BLaER1 treated with 17β-estradiol and CSF1 and Interleukin-3, amounts not matched to agents 10 nM and 100 nM (cell line): Measurements from ENCODE around the gene FOXL1.

Source experiments
- H3K27ac ChIP-seq, 11 experiments: shearing (Covaris generic); formaldehyde crosslinking; 2 replicates each; pipeline ENCODE4 v1.8.1; 2022
- H3K27me3 ChIP-seq, 11 experiments: shearing (Covaris generic); formaldehyde crosslinking; 2 replicates each; pipeline ENCODE4 v1.8.1; 2022
- H3K36me3 ChIP-seq, 11 experiments: shearing (Covaris generic); formaldehyde crosslinking; 2 replicates each; pipeline ENCODE4 v1.8.1; 2022
- H3K4me1 ChIP-seq, 10 experiments: shearing (Covaris generic); formaldehyde crosslinking; 2 replicates each; pipeline ENCODE4 v1.8.1; 2022
- H3K4me2 ChIP-seq, 11 experiments: shearing (Covaris generic); formaldehyde crosslinking; 2 replicates each; pipeline ENCODE4 v1.8.1; 2022
- H3K4me3 ChIP-seq, 10 experiments: shearing (Covaris generic); formaldehyde crosslinking; 2 replicates each; pipeline ENCODE4 v1.8.1; 2022
- H3K9ac ChIP-seq, 11 experiments: shearing (Covaris generic); formaldehyde crosslinking; 2 replicates each; pipeline ENCODE4 v1.8.1; 2022
- H3K9me3 ChIP-seq, 11 experiments: shearing (Covaris generic); formaldehyde crosslinking; replicated peaks in 1 of 11; 2 replicates each; pipeline ENCODE4 v1.8.1; 2022
- H4K20me1 ChIP-seq, 11 experiments: shearing (Covaris generic); formaldehyde crosslinking; 2 replicates each; pipeline ENCODE4 v1.8.1; 2022
- Cebpa-rat ChIP-seq, 11 experiments: shearing (Covaris generic); IDR thresholded peaks; 2 replicates each; pipeline ENCODE4 v1.8.1; 2022

FOXL1 gene

DNA sequence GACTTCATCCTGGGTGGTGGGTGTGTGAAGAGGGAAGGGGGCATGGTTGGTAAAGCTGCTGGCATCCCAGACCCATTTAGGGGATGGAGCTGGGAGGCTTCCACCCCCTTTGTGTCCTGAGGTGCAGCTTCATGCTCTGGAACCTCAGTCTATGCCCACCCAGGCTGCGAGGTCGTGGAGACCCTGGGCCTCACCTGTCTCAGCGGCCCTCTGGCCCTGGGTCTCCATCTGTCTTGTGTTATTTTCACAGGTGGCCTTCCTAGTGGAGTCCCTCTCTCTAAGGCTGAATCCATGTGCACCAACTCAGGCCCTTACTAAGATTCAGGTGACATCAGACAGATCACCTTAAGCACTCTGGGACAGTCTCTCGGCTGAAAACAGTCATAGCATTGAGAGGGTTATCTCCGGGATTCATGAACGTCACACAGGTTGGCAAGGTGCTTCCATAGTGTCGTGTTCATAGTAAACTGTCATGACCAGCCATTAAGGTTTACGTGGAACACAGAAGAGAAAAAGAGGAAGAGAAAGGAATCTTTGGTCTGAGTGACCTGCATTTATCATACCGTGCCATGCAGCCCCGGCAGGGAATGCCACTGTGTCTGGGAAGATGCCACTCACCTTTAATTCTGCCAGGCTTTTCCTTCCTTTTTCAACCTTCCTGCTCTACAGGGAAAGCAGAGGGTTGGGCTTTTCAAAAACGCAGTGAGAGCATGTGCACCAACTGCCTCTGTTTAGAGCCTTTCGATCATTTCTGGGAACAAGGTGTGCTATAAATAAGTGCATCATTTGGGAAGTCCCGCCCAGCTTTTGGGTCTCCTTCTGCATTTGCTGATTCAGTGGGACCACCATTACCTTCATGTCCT lies 4.5 kb upstream of the FOXL1 start:
- no peak for TF ChIP-seq Cebpa-rat (IDR thresholded peaks at IDR 0.05)
- Histone ChIP-seq H3K27me3 (peaks cover 70 to 100% (median 87%) of the 10 kb centered on the region in 11 experiments), H3K4me2 (no peak overlapping the region), H3K27ac (no peak overlapping the region), H3K9me3 (peaks cover 0 to 6% (median 0%) of the 10 kb centered on the region in 11 experiments; a peak in 4 of 22 replicates), H3K36me3 (no peaks in the 10 kb centered on the region), H3K4me3 (no peak overlapping the region), H4K20me1 (peaks cover 0 to 22% (median 0%) of the 10 kb centered on the region in 11 experiments; a peak in 7 of 22 replicates), H3K4me1 (peaks cover 10 to 42% (median 33%) of the 10 kb centered on the region in 10 experiments), H3K9ac (no peak overlapping the region)

DNA sequence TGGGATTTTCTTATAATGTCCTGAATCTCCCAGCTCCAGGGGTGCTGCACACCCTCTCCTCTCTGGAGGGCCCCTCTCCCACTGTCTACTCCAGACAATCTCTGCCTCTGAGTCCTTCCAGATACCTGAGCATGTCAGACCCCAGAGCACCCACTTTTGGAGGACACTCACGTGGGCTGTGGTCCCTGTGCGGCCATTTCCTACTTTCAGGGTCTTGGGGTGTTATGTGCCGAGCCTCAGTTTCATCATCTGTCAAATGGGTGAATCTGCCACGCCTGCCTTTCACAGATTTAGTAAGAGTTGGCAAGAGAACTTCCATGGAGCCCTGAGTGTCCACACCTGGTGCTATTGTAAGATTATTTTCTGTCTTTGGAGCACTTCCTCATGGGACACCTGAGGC lies 3.7 kb upstream of the FOXL1 start:
- peaks cover 10 to 45% (median 34%) of the 10 kb centered on the region in 10 experiments for H3K4me1 ChIP-seq
- peaks cover 0 to 12% (median 3%) of the 10 kb centered on the region in 11 experiments; a peak in 4 of 22 replicates for H3K9me3 ChIP-seq
- no peaks in the 10 kb centered on the region for H3K36me3 ChIP-seq
- H3K27ac ChIP-seq = no peak overlapping the region
- H3K9ac ChIP-seq = no peak overlapping the region
- no peak for TF ChIP-seq Cebpa-rat (IDR thresholded peaks at IDR 0.05)
- no peak overlapping the region for H3K4me3 ChIP-seq
- peaks cover 0 to 28% (median 0%) of the 10 kb centered on the region in 11 experiments; a peak in 6 of 22 replicates for H4K20me1 ChIP-seq
- peaks cover 70 to 100% (median 87%) of the 10 kb centered on the region in 11 experiments for H3K27me3 ChIP-seq
- H3K4me2 ChIP-seq = no peak overlapping the region

DNA sequence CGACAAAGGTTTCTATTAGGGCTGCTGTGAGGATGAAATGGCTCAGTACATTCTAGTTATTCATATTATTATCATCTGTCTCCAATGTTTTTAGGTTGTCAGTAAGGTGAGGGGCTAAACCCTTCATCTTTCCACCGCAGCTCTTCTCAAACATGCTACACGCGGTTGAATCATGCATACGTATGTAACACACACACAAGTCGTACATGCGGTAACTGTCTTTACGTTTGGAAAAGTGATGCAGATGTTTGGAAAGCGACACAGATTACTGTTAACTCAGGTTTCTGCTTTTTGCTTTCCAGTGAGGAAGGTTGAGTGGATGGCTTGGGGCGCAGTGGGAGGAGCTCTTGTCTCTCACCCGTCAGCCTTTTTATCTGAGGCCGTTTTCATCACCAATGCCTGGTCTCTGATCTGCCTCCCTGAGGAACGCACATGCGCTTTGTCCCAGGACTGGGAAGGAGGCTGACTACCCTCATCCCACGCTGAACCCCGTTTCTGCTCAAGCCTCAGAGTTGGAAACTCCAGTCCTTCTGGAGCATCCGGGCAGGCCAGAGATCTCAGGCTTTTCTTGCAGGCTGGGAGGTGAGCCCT lies 3.2 kb upstream of the FOXL1 start:
- Histone ChIP-seq H4K20me1 (peaks cover 0 to 28% (median 0%) of the 10 kb centered on the region in 11 experiments; a peak in 5 of 22 replicates), H3K36me3 (no peaks in the 10 kb centered on the region), H3K9ac (peak overlapping the region in 1 of 11 experiments; percentile 21; a peak in 2 of 22 replicates), H3K27me3 (peaks cover 70 to 100% (median 87%) of the 10 kb centered on the region in 11 experiments), H3K9me3 (peaks cover 0 to 12% (median 3%) of the 10 kb centered on the region in 11 experiments; a peak in 4 of 22 replicates), H3K4me1 (peaks cover 10 to 45% (median 34%) of the 10 kb centered on the region in 10 experiments), H3K4me2 (peak overlapping the region; percentile 64 to 87 (median 83); a peak in 17 of 22 replicates), H3K4me3 (peak overlapping the region in 6 of 10 experiments; percentile 49 to 63 (median 58); a peak in 10 of 20 replicates), H3K27ac (no peak overlapping the region)
- no peak for TF ChIP-seq Cebpa-rat (IDR thresholded peaks at IDR 0.05)

DNA sequence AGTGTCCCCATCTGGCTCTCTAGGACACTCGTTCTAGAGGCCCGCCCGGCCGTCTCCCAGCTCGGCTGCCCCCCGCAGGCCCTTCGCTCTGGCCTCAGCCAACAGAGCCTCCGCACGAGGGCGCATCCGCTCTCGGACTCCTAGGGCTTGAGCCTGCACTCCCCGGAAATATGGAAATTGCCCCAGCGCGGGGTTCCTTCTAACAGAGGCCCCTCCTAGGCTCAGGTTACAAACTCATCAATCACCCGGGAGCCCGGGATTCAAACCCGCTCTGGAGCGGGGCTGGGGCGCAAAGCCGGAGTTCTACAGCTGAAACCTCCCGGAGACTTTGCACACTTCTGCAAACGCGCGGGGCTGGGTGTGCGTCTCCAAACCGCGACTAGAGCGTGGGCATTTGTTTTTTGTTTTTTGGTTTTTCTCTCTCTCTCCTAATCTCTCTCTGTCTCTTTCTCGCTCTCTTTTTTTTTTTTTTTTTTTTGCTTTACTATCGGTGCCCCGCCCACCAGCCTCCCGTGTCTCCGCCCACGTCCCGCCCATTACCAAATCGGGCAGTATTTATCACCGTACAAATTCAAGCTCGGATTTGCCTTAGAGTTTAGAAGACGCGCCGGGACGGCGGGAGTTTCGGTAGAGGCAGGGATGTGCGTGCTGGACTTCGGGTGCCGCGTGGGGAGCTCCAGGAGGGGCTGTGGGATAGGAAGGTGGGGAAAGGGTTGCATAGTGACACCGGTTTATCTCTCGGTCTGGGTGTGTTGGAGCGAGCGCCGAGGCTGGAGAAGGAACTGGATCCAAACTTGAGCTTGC lies 2.4 kb upstream of the FOXL1 start:
- Histone ChIP-seq H3K27me3 (peaks cover 70 to 100% (median 87%) of the 10 kb centered on the region in 11 experiments), H3K36me3 (no peaks in the 10 kb centered on the region), H3K4me1 (peaks cover 7 to 38% (median 28%) of the 10 kb centered on the region in 10 experiments), H3K4me2 (peak overlapping the region; percentile 64 to 87 (median 83)), H3K9ac (peak overlapping the region in 7 of 11 experiments; percentile 21 to 55 (median 37); a peak in 11 of 22 replicates), H3K9me3 (peaks cover 0 to 12% (median 3%) of the 10 kb centered on the region in 11 experiments; a peak in 4 of 22 replicates), H3K27ac (no peak overlapping the region), H4K20me1 (peaks cover 0 to 28% (median 0%) of the 10 kb centered on the region in 11 experiments; a peak in 5 of 22 replicates), H3K4me3 (peak overlapping the region; percentile 48 to 68 (median 58))
- TF ChIP-seq Cebpa-rat (IDR thresholded peaks at IDR 0.05) = no peak

DNA sequence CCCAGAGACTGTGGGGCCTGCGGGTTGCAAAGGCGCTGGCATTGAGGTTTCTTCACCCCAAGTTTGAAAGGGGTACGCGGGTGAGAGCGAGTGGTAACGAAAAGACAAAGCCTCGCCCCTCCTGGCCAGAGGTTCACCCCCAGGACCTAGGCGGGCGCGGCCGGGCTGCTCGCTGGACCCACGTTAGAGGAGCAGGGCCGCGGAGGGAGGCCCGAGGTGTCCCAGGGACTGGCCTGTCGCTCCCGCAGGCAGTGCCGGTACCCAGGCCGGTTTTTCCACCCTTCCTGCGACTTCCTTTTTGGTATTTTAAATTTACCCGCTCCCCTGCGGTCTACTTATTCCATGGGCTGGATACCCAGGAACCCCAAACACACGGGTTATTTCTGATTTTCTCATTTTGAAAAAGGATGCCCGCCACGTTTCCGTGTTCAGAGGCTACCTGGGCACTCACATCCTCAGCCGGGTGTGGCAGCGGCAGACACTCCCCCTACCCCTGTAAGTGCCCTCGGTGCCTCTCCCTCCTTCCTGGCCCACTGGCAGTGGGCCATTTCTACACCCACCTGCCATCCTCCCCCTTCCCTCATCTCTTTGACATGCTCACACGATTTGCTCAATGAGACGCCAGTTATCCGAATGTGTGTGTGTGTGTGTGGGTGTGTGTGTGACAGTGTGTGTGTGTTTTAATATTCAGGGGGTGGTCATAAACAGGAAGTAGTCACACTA lies 1.6 kb upstream of the FOXL1 start:
- peak overlapping the region; percentile 48 to 68 (median 58) for H3K4me3 ChIP-seq
- peaks cover 3 to 30% (median 20%) of the 10 kb centered on the region in 10 experiments; a peak in 15 of 20 replicates for H3K4me1 ChIP-seq
- no peak overlapping the region for H3K27ac ChIP-seq
- H3K27me3 ChIP-seq = peaks cover 64 to 100% (median 87%) of the 10 kb centered on the region in 11 experiments
- H3K4me2 ChIP-seq = peak overlapping the region; percentile 64 to 87 (median 83)
- H4K20me1 ChIP-seq = peaks cover 0 to 20% (median 0%) of the 10 kb centered on the region in 11 experiments; a peak in 5 of 22 replicates
- no peaks in the 10 kb centered on the region for H3K36me3 ChIP-seq
- no peak for TF ChIP-seq Cebpa-rat (IDR thresholded peaks at IDR 0.05)
- H3K9me3 ChIP-seq = peaks cover 0 to 12% (median 3%) of the 10 kb centered on the region in 11 experiments; a peak in 4 of 22 replicates
- peak overlapping the region in 4 of 11 experiments; percentile 24 to 44 (median 34); a peak in 4 of 22 replicates for H3K9ac ChIP-seq

DNA sequence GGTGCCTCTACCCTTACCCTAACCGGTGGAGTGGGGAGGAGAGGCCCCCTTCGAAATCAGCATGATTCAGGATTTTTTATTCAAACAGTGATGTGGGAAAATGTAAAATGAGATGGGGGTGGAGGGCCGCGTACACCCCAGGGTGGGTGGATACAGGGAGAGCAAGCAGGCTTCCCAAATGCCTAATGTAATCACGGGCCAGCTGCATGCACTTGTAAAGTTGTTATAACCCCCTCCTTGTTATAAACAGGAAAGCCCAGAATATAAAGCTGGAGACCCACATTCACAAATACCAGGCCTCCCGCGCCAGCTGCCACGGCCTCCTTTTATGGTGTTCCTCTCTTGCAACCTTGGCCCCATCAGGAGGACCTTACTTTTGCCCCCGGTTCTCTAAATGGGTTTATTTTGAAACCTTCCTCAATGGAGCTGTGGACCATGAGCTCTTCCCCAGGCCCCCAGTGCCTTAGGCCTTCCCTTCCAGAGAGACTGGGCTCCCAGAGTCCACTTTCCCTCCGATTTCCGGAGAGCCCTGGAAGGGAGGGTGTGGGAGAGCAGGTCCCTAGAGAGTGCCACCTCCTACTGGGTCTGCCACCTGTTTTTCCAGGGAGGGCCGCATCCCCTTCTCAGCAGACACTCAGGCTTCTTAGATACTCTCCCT lies 906 bp upstream of the FOXL1 start:
- Histone ChIP-seq H4K20me1 (peaks cover 0 to 13% (median 0%) of the 10 kb centered on the region in 11 experiments; a peak in 4 of 22 replicates), H3K27me3 (peaks cover 57 to 95% (median 81%) of the 10 kb centered on the region in 11 experiments), H3K4me2 (peak overlapping the region in 6 of 11 experiments; percentile 81 to 87 (median 84); a peak in 9 of 22 replicates), H3K4me3 (no peak overlapping the region), H3K36me3 (no peaks in the 10 kb centered on the region), H3K9me3 (peaks cover 0 to 12% (median 3%) of the 10 kb centered on the region in 11 experiments; a peak in 4 of 22 replicates), H3K27ac (no peak overlapping the region), H3K4me1 (peaks cover 3 to 23% (median 16%) of the 10 kb centered on the region in 10 experiments; a peak in 13 of 20 replicates), H3K9ac (no peak overlapping the region)
- no peak for TF ChIP-seq Cebpa-rat (IDR thresholded peaks at IDR 0.05)

DNA sequence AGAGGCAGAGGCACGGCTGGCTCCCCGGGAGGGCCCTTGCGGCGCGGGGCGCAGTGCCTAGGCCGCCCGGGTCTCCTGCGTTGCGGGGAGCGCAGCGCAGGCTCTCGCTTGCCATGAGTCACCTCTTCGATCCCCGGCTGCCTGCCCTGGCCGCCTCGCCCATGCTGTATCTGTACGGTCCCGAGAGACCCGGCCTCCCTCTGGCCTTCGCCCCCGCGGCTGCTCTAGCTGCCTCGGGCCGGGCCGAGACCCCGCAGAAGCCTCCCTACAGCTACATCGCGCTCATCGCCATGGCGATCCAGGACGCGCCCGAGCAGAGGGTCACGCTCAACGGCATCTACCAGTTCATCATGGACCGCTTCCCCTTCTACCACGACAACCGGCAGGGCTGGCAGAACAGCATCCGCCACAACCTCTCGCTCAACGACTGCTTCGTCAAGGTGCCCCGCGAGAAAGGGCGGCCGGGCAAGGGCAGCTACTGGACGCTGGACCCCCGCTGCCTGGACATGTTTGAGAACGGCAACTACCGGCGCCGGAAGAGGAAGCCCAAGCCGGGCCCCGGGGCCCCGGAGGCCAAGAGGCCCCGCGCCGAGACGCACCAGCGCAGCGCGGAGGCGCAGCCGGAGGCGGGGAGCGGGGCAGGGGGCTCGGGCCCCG lies 390 bp downstream of the FOXL1 start:
- peaks cover 56 to 82% (median 77%) of the 10 kb centered on the region in 11 experiments for H3K27me3 ChIP-seq
- peak overlapping the region in 8 of 11 experiments; percentile 9 to 34 (median 24); a peak in 10 of 22 replicates for H3K4me2 ChIP-seq
- peaks cover 0 to 12% (median 3%) of the 10 kb centered on the region in 11 experiments; a peak in 4 of 22 replicates for H3K9me3 ChIP-seq
- TF ChIP-seq Cebpa-rat (IDR thresholded peaks at IDR 0.05) = no peak
- no peaks in the 10 kb centered on the region for H3K36me3 ChIP-seq
- H3K27ac ChIP-seq = no peak overlapping the region
- peaks cover 3 to 23% (median 15%) of the 10 kb centered on the region in 10 experiments; a peak in 13 of 20 replicates for H3K4me1 ChIP-seq
- H3K4me3 ChIP-seq = peak overlapping the region in 1 of 10 experiments; percentile 11; a peak in 1 of 20 replicates
- peaks cover 0 to 13% (median 0%) of the 10 kb centered on the region in 11 experiments; a peak in 4 of 22 replicates for H4K20me1 ChIP-seq
- H3K9ac ChIP-seq = no peak overlapping the region
